Prostate gland (tissue), 2 donors: ENCODE measurements around the gene YARS2.

Experiments used
- CTCF ChIP-seq, 4 experiments: fragments of 200-600 bp in 2 of 4; fragments of 450-650 bp in 2 of 4; sonication (generic) in 2 of 4; IDR thresholded peaks; 1 replicate in 3 of 4; 2 replicates in 1 of 4; pipeline ENCODE4 v1.5.1; 2016 to 2019; ENCODE audit warnings: antibody characterized with exemption in 4 of 4, mild to moderate bottlenecking in 2 of 4, moderate library complexity in 2 of 4
- POLR2A ChIP-seq: fragments of 450-650 bp; IDR thresholded peaks from one replicate; pipeline ENCODE4 v1.6.1; 2016; ENCODE audit warnings: antibody characterized with exemption, mild to moderate bottlenecking
- POLR2AphosphoS5 ChIP-seq: sonication (generic); formaldehyde crosslinking; IDR thresholded peaks from one replicate; pipeline ENCODE4 v1.6.1; 2017; ENCODE audit warnings: antibody characterized with exemption

- no peak for TF ChIP-seq CTCF (IDR thresholded peaks at IDR 0.05)
- TF ChIP-seq POLR2AphosphoS5 = no peak
- no peak for TF ChIP-seq POLR2A
Measured at GRCh38 chr12:32753605-32754004, 2.1 kb downstream of the YARS2 start.
